ENCODE measurements around the gene MAU2.
A peak's percentile ranks its signal among the peaks of the same experiment; 100 is the strongest.

The MAU2 gene

DNA sequence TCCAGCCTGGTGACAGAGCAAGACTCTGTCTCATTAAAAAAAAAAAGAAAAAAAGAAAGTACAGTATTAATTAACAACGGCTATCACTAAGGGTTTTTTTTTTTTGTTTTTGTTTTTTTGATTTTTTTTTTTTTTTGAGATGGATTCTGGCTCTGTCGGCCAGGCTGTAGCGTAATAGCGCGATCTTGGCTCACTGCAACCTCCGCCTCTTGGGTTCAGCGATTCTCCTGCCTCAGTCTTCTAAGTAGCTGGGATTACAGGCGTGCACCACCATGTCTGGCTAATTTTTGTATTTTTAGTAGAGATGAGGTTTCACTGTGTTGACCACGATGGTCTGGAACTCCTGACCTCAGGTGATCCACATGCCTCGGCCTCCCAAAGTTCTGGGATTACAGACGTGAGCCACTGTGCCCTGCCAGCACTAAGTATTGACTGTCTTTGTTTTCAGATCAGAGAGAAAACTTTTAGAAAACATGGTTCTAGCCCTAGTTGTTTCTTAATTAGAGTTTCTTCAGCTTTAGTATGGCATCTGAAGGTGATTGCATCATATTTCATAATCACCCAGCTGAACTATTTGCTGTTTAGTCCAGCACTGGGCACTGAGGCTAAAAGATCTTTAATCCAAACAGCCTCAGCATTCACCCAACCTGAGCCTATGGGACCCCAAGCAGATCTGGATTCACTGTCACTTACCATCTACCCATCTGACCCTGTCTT lies 82.2 kb downstream of the MAU2 start:
- no peak for TF ChIP-seq GLIS3 (CRISPR knock-in tag; IDR thresholded peaks at IDR 0.05)
- TF ChIP-seq OSR1 (CRISPR knock-in tag; IDR thresholded peaks at IDR 0.05): no peak
- TF ChIP-seq ISL1 (CRISPR knock-in tag; IDR thresholded peaks at IDR 0.05): no peak
- ATAC-seq: no peak

DNA sequence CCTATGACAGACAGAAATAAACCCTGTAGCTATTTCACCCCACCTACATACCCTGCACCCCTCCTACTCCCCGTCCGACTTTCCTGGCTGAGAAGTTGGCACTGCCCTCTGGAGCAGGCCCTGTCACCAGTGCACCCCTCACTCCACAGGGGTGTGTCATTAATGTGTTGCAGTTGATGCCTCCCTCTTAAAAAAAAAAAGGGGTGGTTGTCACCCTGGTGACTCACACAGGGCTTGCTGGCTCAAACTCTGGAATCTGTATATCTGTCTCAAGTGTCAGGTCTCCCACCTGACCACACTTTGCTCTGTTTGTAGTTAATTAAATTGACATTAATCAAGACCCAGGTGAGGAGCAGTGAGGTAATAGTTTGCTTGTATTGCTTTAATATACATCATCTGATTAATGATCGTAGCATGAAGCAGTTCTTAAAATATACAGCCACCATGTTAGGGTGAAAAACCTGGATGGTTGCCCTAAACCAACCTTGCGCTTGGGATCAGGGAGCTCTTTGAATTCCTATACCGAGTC lies 82.8 kb downstream of the MAU2 start:
- TF ChIP-seq, protein P1, sequence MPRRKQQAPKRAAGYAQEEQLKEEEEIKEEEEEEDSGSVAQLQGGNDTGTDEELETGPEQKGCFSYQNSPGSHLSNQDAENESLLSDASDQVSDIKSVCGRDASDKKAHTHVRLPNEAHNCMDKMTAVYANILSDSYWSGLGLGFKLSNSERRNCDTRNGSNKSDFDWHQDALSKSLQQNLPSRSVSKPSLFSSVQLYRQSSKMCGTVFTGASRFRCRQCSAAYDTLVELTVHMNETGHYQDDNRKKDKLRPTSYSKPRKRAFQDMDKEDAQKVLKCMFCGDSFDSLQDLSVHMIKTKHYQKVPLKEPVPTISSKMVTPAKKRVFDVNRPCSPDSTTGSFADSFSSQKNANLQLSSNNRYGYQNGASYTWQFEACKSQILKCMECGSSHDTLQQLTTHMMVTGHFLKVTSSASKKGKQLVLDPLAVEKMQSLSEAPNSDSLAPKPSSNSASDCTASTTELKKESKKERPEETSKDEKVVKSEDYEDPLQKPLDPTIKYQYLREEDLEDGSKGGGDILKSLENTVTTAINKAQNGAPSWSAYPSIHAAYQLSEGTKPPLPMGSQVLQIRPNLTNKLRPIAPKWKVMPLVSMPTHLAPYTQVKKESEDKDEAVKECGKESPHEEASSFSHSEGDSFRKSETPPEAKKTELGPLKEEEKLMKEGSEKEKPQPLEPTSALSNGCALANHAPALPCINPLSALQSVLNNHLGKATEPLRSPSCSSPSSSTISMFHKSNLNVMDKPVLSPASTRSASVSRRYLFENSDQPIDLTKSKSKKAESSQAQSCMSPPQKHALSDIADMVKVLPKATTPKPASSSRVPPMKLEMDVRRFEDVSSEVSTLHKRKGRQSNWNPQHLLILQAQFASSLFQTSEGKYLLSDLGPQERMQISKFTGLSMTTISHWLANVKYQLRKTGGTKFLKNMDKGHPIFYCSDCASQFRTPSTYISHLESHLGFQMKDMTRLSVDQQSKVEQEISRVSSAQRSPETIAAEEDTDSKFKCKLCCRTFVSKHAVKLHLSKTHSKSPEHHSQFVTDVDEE (CRISPR knock-in tag; IDR thresholded peaks at IDR 0.05): no peak
- TF ChIP-seq ZFP30 (CRISPR knock-in tag; IDR thresholded peaks at IDR 0.05): no peak
- ATAC-seq: no peak

DNA sequence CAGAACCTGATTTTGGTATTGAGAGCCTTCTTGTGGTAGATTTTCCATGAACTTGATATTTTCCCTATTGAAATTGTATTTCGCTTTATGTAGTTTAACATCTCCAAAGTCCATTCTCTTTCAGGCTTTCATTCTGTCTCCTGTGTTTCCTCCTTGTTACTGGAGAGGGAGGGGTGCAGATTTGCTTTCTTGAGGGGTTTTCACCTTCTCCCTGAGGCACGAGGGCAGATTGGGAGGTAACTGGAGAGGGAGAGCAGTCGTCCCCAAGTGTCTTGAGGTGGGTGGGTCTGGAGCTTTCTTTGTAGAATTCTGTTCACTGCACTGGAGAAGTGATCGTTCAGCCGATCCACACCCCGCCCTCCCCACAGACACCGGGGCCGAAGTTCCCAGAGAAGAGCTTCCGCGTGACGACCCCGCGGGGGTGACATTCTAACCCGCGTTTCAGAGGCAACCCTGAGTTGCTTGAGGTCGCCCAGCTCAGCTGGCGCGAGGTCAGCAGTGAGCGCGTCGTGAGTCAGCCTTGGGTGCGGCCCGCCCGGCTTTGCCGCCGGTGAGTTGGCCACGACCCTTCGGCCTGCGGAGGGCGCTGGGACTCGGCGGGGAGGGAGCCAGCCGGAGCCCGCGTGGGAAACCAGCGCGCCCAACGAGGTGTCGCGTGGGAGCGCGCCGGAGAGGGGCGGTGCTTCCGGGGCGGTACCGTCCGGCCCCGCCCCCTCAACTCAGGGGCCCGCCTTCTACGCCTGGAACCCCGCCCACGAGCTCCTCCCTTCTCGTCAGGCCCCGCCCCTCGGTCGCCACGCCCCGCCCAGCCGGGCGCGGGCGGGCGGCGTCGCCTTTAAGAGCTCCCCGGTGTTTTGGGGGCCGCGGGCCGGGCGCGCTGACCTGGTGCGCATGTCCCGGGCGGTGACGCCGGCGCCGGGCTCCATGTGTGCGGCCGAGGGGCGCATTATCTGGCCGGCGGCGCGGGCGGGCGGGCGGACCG lies 84.5 kb downstream of the MAU2 start, which contains the start of gene GATAD2A:
Gene GATAD2A (plus strand): TSS at position 797 of the 982 bp plus-strand sequence. CDS start 59,671 bp downstream, outside the sequence.
- ATAC-seq: peak; percentile 87
- TF ChIP-seq, protein P2, sequence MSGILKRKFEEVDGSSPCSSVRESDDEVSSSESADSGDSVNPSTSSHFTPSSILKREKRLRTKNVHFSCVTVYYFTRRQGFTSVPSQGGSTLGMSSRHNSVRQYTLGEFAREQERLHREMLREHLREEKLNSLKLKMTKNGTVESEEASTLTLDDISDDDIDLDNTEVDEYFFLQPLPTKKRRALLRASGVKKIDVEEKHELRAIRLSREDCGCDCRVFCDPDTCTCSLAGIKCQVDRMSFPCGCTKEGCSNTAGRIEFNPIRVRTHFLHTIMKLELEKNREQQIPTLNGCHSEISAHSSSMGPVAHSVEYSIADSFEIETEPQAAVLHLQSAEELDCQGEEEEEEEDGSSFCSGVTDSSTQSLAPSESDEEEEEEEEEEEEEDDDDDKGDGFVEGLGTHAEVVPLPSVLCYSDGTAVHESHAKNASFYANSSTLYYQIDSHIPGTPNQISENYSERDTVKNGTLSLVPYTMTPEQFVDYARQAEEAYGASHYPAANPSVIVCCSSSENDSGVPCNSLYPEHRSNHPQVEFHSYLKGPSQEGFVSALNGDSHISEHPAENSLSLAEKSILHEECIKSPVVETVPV (CRISPR knock-in tag; IDR thresholded peaks at IDR 0.05): no peak
- no peak for TF ChIP-seq CSDC2 (CRISPR knock-in tag; IDR thresholded peaks at IDR 0.05)
- TF ChIP-seq RARB (CRISPR knock-in tag; IDR thresholded peaks at IDR 0.05): no peak
- no peak for TF ChIP-seq SNAI2 (CRISPR knock-in tag; IDR thresholded peaks at IDR 0.05)
- TF ChIP-seq ARNTL (CRISPR knock-in tag; IDR thresholded peaks at IDR 0.05; ENCODE audit: borderline replicate concordance, low read depth): no peak
- no peak for TF ChIP-seq ZFP3 (CRISPR knock-in tag; IDR thresholded peaks at IDR 0.05)
- no peak for TF ChIP-seq GLIS3 (CRISPR knock-in tag; IDR thresholded peaks at IDR 0.05)

DNA sequence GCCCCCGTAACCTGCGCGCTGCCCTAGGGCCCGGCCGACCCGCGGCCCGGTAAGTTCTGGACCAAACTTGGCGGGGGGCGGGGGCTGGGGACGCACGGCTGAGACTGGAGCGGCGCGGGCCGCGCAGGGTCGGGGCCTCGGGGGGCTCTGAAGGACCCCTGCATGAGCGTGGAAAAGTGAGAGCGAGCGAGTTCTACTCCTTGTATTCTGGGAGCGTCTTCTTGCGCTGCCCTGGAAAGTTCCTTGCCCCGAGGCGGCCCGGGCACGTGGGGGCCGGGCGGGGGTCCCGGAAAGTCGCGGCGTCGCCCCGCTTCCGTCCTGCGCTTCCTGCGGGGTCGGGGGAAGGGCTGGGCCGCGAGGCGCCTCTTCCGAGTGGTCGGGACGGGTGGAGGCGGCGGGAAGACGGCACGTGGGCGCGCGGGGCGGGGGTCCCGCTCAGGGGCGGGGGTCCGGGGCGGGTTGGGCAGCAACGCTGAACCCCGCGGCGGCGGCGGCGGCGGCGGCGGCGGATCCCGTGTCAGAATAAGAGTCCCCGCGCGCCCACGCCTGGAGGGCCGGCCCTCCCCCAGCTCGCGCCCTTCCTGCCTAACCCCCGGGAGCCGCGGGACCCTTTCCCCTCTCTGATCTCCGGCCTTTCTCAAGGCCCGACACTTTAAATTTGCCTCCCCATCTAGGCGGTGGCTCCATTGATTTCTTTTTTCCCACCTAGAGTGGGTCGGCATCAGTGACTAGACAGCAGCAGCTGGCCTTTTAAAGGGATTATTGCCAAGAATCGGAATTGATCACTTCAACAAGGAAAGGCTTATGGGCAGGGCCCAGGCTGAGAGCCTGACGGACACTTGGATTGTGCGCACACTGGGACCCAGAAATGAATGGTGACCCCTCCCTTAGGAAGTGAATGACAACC lies 85.6 kb downstream of the MAU2 start:
- ATAC-seq: peak; percentile 22
- TF ChIP-seq, protein P3, sequence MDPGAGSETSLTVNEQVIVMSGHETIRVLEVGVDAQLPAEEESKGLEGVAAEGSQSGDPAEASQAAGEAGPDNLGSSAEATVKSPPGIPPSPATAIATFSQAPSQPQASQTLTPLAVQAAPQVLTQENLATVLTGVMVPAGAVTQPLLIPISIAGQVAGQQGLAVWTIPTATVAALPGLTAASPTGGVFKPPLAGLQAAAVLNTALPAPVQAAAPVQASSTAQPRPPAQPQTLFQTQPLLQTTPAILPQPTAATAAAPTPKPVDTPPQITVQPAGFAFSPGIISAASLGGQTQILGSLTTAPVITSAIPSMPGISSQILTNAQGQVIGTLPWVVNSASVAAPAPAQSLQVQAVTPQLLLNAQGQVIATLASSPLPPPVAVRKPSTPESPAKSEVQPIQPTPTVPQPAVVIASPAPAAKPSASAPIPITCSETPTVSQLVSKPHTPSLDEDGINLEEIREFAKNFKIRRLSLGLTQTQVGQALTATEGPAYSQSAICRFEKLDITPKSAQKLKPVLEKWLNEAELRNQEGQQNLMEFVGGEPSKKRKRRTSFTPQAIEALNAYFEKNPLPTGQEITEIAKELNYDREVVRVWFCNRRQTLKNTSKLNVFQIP (CRISPR knock-in tag; IDR thresholded peaks at IDR 0.05; ENCODE audit: borderline replicate concordance, low read depth): no peak
- no peak for TF ChIP-seq ISL1 (CRISPR knock-in tag; IDR thresholded peaks at IDR 0.05)
- no peak for TF ChIP-seq ZFP30 (CRISPR knock-in tag; IDR thresholded peaks at IDR 0.05)
- no peak for TF ChIP-seq ARNTL (CRISPR knock-in tag; IDR thresholded peaks at IDR 0.05; ENCODE audit: borderline replicate concordance, low read depth)
- TF ChIP-seq ZC3H10 (CRISPR knock-in tag; IDR thresholded peaks at IDR 0.05): no peak
- TF ChIP-seq TCF4 (CRISPR knock-in tag; IDR thresholded peaks at IDR 0.05; ENCODE audit: borderline replicate concordance): no peak
- no peak for TF ChIP-seq PPARA (CRISPR knock-in tag; IDR thresholded peaks at IDR 0.05; ENCODE audit: borderline replicate concordance)
- no peak for TF ChIP-seq SNAI2 (CRISPR knock-in tag; IDR thresholded peaks at IDR 0.05)
- TF ChIP-seq RARB (CRISPR knock-in tag; IDR thresholded peaks at IDR 0.05): no peak
- TF ChIP-seq, protein P1 (CRISPR knock-in tag; IDR thresholded peaks at IDR 0.05): no peak
- TF ChIP-seq OSR1 (CRISPR knock-in tag; IDR thresholded peaks at IDR 0.05): no peak
- TF ChIP-seq ESRRG (CRISPR knock-in tag; IDR thresholded peaks at IDR 0.05): no peak
- no peak for TF ChIP-seq ZNF565 (CRISPR knock-in tag; conservative IDR thresholded peaks at IDR 0.05; ENCODE audit: low read depth)
- no peak for TF ChIP-seq ZNF8 (CRISPR knock-in tag; IDR thresholded peaks at IDR 0.05)
- TF ChIP-seq, protein P2 (CRISPR knock-in tag; IDR thresholded peaks at IDR 0.05): no peak

All from SK-N-SH treated with all-trans-retinoic acid at 6 μM for 48 hours (cell line).